Right lobe of liver (tissue), 6 donors: ENCODE results near the gene TMEM18. TPM values are rescaled to one million over a fixed set of nuclear protein-coding genes. Genes with fewer than 3 reads are reported as not detected.

ENCODE experiments used
- ATAC-seq, 4 donors: fragments of 200-7000 bp; cut with Tn5 transposase; one replicate each; pipeline ENCODE4 v1.9.1; 2020; ENCODE audit warnings: mild to moderate bottlenecking in 4 of 4, moderate library complexity in 4 of 4
- DNase-seq, 3 donors: peaks; one replicate each; pipeline ENCODE4 v3.0.0-alpha.2; 2020
- H3K27ac ChIP-seq, 3 donors: fragments of 200-600 bp; one replicate each; pipeline ENCODE4 v1.8.0; 2022
- H3K27me3 ChIP-seq, 2 donors: fragments of 200-600 bp; one replicate each; pipeline ENCODE4 v1.8.0; 2022
- H3K36me3 ChIP-seq, 4 donors: fragments of 200-600 bp; sonication (generic) in 1 of 4; one replicate each; pipeline versions ENCODE4 v1.5.1 to v1.8.0; 2017 to 2022; ENCODE audit warnings: control low read depth in 1 of 4
- H3K4me1 ChIP-seq, 4 donors: fragments of 200-600 bp; sonication (generic) in 1 of 4; one replicate each; pipeline versions ENCODE4 v1.5.1 to v1.8.0; 2017 to 2022; ENCODE audit warnings: control low read depth in 1 of 4
- H3K4me3 ChIP-seq, 3 donors: fragments of 200-600 bp; one replicate each; pipeline ENCODE4 v1.8.0; 2022
- H3K9me3 ChIP-seq, 4 donors: fragments of 200-600 bp; sonication (generic) in 1 of 4; one replicate each; pipeline versions ENCODE4 v1.5.1 to v1.8.0; 2017 to 2022; ENCODE audit warnings: control low read depth in 1 of 4
- POLR2A ChIP-seq: fragments of 450-650 bp; IDR thresholded peaks from one replicate; pipeline ENCODE4 v1.6.1; 2017; ENCODE audit warnings: antibody characterized with exemption, mild to moderate bottlenecking
- WGBS: methylation state at CpG from one replicate; pipeline ENCODE4 v1.1.6; 2018; ENCODE audit warnings: low coverage, low lambda C conversion rate; ENCODE audit not compliant: insufficient coverage; ENCODE audit errors: missing lambda C conversion rate; 5-methylcytosine and 5-hydroxymethylcytosine counted together
- intact Hi-C, 2 donors: fragments of 100-400 bp; cut with DNase I; formaldehyde crosslinking; loops; one replicate each; pipeline versions ENCODE4 v1.11.2 to v1.14.1; 2022
- total RNA-seq, 6 experiments: library from RNA; depleted of rRNA in 2 of 6; stranded (reverse); fragments of >200 nt in 2 of 6; fragmentation: NEBNext Ultra II Directional in 3 of 6; extraction: Animal tissue kit (Norgen Biotek cat#: 25700) in 3 of 6; gene quantifications; one replicate each; pipeline versions ENCODE4 v1.1.0 to v1.2.4, GENCODE V29; 2016 to 2023
- TF ChIP-seq, protein P1 (sequence below), 4 donors: fragments of 200-600 bp in 3 of 4; fragments of 450-650 bp in 1 of 4; IDR thresholded peaks; one replicate each; pipeline versions ENCODE4 v1.5.1 to v1.8.0; 2016 to 2022; ENCODE audit warnings: antibody characterized with exemption in 4 of 4, mild to moderate bottlenecking in 2 of 4
- donor health status: DM: no; HTN: yes; CAD: no.
- donor health status: DM: no; HTN: no; CAD: no.
- donor health status: DM: no; HTN: no; CAD: no.
- donor health status: DM: no; HTN: yes; CAD: no.
- donor health status: DM: no; HTN: yes; CAD: no.

The TMEM18 gene
- total RNA-seq, 6 experiments from 2014 or later = 4.2 to 11.4 (median 7.0) TPM

DNA sequence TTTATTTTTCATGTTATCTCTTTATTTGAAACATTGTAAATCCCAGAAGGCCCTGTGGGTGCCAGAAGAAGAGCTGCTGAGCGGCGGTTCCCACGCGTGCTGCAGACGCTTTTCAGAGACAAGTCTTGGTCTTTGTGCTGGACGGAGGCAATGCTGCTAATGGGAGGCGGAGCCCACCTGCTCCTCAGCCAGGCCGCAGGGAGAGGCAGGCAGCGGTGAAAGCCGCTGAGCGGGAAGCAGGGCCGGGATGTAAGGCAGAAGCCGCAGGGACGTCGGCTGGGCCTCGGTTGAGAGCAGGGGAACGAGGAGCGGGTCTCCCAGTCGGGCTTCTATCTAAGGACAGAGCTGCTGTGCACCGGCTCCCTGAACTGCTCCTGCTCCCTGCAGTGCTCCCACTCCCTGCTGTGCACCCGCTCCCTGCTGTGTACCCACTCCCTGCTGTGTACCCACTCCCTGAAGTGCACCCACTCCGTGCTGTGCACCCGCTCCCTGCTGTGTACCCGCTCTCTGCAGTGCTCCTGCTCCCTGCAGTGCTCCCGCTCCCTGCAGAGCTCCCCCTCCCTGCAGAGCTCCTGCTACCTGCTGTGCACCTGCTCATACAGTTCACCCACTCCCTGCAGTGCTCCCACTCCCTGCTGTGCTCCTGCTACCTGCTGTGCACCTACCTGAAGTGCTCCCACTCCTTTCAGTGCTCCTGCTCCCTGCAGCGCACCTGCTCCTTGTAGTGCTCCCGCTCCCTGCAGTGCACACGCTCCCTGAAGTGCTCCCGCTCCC is 16.4 kb downstream of the TMEM18 start:
- Histone ChIP-seq H3K27me3 (no peaks in the 10 kb centered on the region), H3K4me1 (no peaks in the 10 kb centered on the region), H3K9me3 (no peaks in the 10 kb centered on the region), H3K4me3 (no peak overlapping the region), H3K27ac (no peak overlapping the region), H3K36me3 (no peaks in the 10 kb centered on the region)
- intact Hi-C loops = no loop called here
- 52% methylated on average over 12 of the region's 29 CpGs for WGBS
- DNase-seq (no peak), ATAC-seq (peak in 1 of 4 donors; percentile 36)
- no peak for TF ChIP-seq POLR2A
- TF ChIP-seq, protein P1, sequence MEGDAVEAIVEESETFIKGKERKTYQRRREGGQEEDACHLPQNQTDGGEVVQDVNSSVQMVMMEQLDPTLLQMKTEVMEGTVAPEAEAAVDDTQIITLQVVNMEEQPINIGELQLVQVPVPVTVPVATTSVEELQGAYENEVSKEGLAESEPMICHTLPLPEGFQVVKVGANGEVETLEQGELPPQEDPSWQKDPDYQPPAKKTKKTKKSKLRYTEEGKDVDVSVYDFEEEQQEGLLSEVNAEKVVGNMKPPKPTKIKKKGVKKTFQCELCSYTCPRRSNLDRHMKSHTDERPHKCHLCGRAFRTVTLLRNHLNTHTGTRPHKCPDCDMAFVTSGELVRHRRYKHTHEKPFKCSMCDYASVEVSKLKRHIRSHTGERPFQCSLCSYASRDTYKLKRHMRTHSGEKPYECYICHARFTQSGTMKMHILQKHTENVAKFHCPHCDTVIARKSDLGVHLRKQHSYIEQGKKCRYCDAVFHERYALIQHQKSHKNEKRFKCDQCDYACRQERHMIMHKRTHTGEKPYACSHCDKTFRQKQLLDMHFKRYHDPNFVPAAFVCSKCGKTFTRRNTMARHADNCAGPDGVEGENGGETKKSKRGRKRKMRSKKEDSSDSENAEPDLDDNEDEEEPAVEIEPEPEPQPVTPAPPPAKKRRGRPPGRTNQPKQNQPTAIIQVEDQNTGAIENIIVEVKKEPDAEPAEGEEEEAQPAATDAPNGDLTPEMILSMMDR (IDR thresholded peaks at IDR 0.05) = no peak

DNA sequence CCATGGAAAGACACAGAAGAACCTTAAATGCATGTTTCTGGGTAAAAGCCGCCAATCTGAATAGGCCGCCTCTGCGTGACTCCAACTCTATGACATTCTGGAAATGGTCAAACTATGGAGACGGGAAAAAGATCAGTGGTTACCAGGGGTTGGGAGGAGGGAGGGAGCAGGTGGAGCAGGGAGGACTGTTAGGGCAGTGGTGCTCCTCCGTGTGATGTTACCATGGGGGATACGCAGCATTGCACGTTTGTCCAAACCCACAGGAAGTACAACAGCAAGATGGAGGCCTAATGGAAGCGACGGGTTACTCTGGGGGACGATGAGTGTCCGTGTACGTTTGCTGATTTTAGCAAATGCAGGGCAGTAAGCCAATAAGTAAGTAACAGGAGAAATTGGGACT is 17.2 kb downstream of the TMEM18 start:
- H3K27me3 ChIP-seq = no peaks in the 10 kb centered on the region
- H3K4me3 ChIP-seq = no peak overlapping the region
- 75% methylated on average over 11 of the region's 12 CpGs for WGBS
- no peak overlapping the region for H3K27ac ChIP-seq
- no peaks in the 10 kb centered on the region for H3K4me1 ChIP-seq
- no peaks in the 10 kb centered on the region for H3K9me3 ChIP-seq
- ATAC-seq (no peak), DNase-seq (no peak)
- intact Hi-C loops = no loop called here
- TF ChIP-seq POLR2A = no peak
- TF ChIP-seq, protein P1 (IDR thresholded peaks at IDR 0.05) = no peak
- no peaks in the 10 kb centered on the region for H3K36me3 ChIP-seq

DNA sequence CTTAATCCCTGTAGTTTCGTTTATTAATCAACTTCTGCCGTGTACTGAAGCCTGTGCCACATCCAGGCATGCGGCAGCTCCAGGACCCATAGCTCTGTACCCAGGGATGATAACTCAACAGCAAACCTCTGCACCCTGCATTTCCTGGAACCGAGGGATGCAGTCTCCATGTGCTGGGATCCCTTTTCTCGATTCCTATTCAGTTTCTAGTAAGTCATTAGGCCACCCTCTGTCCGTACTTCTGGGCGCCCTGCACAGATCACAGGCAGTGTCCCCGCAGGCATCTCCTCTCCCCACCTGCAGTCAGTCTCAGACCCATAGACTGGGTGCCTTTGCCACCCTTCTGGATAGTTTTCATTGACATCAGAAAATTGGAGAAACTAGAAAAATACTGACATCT is 18.8 kb downstream of the TMEM18 start:
- no peak overlapping the region for H3K4me3 ChIP-seq
- TF ChIP-seq, protein P1 (IDR thresholded peaks at IDR 0.05) = no peak
- TF ChIP-seq POLR2A = no peak
- ATAC-seq (no peak), DNase-seq (no peak)
- H3K27me3 ChIP-seq = no peaks in the 10 kb centered on the region
- H3K36me3 ChIP-seq = no peaks in the 10 kb centered on the region
- intact Hi-C loops = no loop called here
- H3K27ac ChIP-seq = no peak overlapping the region
- WGBS = 68% methylated on average over 8 of the region's 8 CpGs
- H3K9me3 ChIP-seq = no peaks in the 10 kb centered on the region
- H3K4me1 ChIP-seq = no peaks in the 10 kb centered on the region

DNA sequence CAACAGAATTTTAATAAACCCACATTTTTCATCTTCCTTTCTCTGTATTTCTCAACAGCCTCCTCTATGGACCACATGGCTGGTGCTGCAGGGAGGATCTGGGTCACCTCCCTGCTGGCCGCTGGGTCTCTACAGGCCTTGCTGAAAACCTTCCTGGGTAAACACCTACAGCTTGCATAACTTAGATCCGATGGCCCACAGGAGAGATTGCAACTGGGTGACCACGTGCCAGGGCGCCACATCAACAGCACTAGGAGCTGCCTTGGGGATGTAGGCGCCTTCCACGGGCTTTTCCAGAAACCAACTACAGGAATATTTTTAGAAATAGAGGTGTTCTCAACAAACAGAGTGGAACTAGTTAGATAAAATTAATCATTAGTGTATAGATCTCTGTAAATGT is 19.4 kb downstream of the TMEM18 start:
- Histone ChIP-seq H3K9me3 (no peaks in the 10 kb centered on the region), H3K4me3 (no peak overlapping the region), H3K27ac (no peak overlapping the region), H3K36me3 (no peaks in the 10 kb centered on the region), H3K27me3 (no peaks in the 10 kb centered on the region), H3K4me1 (no peaks in the 10 kb centered on the region)
- ATAC-seq (peak in 2 of 4 donors; percentile 17 to 39), DNase-seq (no peak)
- no peak for TF ChIP-seq POLR2A
- intact Hi-C loops = no loop called here
- WGBS = 62% methylated on average over 4 of the region's 6 CpGs

DNA sequence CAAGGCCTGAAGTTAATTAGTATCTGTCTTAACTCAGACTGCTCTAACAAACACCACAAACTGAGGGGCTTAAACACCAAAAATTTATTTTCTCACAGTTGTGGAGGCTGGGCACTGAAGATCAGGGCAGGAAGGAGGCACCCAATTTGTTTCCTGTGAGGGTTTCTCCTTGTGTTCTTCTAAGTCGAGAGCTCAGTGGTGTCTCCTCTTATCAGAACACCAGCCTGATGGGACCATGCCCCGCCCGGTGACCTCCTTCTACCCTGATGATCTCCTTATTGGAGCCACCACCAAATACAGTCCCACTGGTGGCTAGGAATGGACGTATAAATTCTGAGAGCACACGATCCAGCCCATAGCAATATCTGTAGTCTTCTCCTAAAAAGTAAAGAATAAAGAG is 20.5 kb downstream of the TMEM18 start:
- Histone ChIP-seq H3K36me3 (no peaks in the 10 kb centered on the region), H3K9me3 (no peaks in the 10 kb centered on the region), H3K4me1 (no peaks in the 10 kb centered on the region), H3K4me3 (no peak overlapping the region), H3K27ac (no peak overlapping the region), H3K27me3 (no peaks in the 10 kb centered on the region)
- WGBS = 49% methylated on average over 5 of the region's 5 CpGs
- no peak for ATAC-seq
- no peak for DNase-seq
- TF ChIP-seq POLR2A = no peak
- TF ChIP-seq, protein P1 (IDR thresholded peaks at IDR 0.05) = no peak
- intact Hi-C loops = no loop called here
